GM11168 (cell line): ENCODE measurements around the gene CNN2.

ENCODE experiments used
- in situ Hi-C: fragments of 300-500 bp; cut with MboI; formaldehyde crosslinking; loops from one replicate; pipeline ENCODE4 v1.12.0; 2022; ENCODE audit warnings: low sequenced_read_pairs; ENCODE audit not compliant: unreplicated experiment

The CNN2 gene

DNA sequence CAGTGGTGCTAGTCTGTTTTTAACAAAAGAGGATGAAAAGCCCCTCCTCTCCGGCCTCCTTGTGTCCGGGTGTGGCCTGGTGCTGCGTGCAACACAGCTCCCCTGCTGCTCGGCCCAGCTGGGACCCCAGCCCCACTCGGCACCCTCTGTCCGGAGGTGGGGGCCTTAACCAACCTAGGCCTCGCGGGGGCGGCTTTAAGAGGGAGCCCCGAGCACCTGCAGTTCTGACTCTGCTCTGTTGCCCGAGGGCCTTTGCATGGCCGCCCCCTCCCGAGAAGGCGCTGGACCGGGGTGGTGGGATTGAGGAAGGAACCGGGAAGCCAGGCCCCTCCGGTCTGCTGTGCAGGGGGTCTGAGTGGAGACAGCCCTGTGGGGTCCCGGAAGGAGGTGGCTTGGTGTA, 31.9 kb upstream of the CNN2 start:
- in situ Hi-C loops, result no loop called here

DNA sequence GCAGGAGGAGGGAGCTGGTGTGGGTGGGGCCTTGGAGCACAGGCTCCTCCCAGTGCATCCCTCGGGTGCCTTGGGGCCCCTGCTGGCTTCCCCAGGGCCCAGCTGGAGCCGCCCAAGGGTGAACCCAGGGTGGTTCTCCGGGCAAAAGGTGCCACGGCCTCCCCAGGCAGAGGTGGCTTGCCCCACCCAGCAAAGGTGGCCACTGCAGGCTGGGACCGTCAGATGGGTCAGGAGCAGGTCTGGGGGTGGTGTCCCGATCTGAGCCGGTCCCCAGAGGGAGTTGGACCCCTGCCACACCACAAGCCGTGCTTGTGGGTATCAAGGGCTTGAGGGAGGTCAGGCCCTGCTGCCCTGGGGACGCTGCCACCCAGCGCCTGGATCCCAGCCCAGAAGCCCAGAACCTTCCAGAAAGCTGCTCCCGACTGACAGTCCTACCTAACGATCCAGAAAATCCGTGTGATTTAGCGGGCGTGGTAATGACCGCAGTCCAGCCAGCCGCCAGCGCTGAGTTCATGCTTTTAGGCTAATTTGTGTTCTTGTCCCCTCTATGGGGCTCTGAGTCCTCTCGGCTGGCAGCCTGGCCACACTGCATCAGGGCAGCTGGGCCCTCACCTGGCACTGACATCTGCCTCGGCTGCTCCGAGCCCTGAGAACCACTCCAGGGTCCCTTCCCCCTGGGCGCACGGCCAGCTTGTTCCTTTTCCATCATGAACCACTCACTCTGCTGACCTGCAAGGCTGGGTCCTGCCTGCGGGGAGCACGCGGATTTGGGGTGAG, 31.2 kb upstream of the CNN2 start:
- in situ Hi-C loops, result no loop called here

DNA sequence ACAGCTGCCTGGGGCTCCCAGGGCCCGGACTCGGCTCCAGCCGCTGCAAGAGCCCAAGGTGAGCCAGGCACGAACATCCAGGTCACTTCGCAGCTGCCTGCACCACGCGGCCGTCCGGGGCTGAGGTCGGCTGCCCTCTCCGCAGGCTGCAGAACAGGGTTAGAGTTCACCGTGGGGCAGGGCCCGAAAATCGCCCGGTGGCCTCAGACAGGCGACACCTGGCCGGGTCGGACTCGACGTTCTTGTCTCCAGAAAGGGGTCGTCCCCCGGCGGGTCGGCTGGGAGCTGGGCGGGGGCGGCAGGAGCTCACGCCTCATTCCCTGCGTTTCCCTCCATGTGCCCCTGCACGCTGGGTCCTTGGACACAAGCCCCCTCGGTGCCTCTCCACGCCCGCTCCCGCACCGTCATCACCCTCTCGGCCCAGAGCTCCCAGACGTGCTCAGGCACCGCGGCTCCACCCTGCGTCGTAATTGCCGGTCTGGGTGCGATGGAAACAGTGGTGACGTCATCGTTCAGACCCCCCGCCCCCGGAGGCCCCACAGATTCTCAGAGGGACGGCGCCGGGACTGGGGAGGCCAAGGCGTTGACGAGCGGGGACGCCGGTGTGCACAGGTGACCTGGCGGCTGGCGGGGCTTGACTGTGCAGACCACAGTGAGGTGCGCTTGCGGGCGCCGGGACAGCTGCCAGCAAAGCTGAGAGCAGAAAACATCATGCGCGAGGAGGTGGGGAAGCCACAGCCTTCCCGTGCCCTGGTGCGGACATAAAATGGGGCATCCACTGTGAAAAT, 30.2 kb upstream of the CNN2 start:
- in situ Hi-C loops, result no loop called here

DNA sequence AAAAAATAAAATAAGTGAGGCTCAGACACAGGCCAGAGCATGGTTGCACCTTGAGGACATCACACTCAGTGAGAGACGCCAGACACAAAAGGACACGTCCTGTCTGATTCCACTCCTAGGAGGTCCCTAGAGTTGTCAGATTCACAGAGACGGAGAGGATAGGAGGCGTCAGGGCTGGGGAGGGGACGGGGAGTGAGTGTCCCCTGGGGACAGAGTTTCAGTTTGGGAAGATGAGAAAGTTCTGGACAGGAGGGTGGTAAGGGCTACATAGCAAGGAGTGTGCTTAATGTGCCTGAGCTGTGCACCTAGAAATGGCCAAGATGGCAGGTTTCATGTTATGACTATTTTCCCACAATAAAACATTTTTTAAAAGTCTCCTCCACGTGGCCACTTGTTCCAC, 28.3 kb upstream of the CNN2 start:
- in situ Hi-C loops, result no loop called here

DNA sequence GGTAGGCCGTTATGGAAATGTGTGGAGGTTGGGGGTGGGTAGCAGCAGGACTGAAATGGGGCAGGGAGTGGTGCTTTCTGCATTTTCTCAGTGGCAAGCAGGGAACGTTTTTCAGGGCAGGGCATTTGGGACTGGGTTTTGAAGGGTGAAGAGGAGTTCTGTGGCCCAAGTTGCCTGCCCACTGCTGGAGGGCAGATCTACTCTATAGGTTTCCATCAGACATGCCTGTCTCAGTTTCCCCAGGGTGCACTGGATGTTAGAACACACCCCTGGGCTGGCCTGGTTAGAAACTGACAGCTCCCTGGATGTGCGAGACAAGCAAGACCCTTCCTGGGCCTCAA, 27.1 kb upstream of the CNN2 start:
- in situ Hi-C loops, result no loop called here

DNA sequence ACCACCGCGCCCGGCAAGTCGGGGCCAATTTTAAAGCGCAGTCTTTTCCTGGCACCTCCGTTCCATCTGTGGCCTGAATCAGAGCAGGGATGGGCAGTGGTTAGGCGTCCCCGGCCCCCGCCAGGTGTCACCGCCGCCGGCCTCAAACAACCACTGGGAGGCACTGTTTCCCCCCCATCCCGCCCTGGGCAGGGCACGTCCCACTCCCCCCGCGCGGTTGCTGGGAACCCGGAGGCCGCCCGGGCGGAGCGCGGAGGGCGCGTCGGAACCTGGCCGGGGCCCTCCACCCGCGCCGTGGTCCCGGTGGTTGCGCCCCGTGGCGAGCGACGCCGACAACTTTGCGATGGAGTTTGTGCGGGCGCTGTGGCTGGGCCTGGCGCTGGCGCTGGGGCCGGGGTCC, 26.3 kb upstream of the CNN2 start, which contains the start of gene GRIN3B:
TSS of gene GRIN3B (plus strand) at position 325 of the 400 bp plus-strand sequence. CDS start at position 344, 19 bp downstream.
- in situ Hi-C loops, result no loop called here

DNA sequence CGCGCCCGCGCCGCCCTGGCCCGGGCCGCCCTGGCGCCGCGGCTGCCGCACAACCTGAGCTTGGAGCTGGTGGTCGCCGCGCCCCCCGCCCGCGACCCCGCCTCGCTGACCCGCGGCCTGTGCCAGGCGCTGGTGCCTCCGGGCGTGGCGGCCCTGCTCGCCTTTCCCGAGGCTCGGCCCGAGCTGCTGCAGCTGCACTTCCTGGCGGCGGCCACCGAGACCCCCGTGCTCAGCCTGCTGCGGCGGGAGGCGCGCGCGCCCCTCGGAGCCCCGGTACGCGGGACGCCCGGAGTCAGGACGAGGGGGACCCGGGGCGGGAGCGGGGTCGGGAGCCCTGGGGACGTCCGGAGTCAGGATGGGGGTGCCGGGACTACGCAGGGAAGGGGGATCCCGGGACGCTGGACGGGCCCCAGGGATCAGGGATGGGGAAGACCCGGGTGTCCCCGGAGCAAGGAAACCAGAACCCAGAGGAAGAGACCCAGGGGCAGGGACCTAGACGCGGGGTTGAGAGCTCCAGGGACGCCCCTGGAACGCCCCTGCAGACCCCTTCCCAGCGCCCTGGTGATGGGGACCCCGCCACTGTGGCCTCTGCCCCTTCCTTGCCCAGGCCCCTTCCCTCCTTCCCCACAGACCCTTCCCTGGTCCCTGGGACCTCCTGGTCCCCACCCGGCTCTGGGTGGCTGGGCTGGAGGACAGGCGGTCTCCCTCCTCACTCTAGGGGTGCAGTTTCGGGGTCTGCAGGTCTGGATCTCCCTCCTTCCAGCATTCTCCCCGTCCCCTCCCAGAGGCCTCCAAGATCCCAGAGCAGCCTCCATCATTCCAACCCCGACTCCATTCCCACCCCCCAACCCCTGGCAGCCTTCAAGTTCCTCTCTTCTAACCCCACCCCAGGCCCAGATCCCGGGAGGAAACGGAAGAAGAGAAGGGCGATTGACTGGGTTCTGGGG, 25.5 kb upstream of the CNN2 start:
- in situ Hi-C loops, result no loop called here

DNA sequence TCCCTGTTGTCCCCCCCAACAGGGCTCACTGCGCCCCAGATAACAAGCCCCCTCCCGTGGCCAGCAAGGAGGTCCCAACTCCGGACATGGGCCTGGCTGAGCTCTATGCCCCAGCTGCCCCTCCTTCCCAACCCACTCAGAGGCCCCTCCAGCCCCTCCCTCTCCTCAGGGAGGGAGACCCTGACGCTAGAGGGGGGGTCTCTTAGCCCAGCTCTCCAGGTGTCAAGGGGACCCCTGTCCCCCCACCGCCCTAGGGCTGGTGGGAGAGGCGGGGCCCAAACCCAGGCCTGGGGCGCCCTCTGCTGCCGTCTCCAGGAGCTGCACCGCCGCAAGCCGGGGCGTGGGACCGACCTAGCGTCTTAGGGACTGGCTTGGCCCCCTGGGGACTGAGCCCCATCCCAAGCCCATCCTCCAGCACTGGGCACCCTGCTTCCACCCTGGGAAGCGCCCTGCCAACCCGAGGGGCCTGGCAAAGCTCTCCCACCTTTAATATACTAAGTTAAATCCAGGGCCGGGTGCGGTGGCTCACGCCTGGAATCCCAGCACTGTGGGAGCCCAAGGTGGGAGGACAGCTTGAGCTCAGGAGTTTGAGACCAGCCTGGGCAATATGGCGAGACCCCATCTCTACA, 24.8 kb upstream of the CNN2 start:
- in situ Hi-C loops, result no loop called here

DNA sequence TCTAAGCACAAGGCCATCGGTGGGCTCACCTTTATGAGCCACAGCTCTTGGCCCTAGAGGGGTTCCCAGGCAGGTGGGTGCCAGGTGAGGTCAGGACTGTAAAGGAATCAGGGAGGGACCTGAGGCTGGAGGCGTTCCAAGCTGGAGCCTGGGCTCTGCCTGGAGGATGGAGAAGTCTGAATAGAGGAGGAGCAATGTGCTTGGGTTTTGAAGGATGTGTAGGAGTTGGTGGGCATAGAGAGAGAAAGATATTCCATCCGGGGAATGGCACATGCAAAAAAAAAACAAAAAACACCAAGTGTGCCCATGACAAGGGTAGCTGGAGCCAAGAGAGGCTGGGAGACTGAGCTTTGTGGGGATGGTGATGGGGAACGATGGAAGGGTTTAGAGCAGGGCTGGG, 23.8 kb upstream of the CNN2 start:
- in situ Hi-C loops, result no loop called here

DNA sequence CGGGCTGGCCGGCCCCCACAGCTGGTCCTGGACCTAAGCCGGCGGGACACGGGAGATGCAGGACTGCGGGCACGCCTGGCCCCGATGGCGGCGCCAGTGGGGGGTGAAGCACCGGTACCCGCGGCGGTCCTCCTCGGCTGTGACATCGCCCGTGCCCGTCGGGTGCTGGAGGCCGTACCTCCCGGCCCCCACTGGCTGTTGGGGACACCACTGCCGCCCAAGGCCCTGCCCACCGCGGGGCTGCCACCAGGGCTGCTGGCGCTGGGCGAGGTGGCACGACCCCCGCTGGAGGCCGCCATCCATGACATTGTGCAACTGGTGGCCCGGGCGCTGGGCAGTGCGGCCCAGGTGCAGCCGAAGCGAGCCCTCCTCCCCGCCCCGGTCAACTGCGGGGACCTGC, 23.1 kb upstream of the CNN2 start:
- in situ Hi-C loops, result no loop called here

DNA sequence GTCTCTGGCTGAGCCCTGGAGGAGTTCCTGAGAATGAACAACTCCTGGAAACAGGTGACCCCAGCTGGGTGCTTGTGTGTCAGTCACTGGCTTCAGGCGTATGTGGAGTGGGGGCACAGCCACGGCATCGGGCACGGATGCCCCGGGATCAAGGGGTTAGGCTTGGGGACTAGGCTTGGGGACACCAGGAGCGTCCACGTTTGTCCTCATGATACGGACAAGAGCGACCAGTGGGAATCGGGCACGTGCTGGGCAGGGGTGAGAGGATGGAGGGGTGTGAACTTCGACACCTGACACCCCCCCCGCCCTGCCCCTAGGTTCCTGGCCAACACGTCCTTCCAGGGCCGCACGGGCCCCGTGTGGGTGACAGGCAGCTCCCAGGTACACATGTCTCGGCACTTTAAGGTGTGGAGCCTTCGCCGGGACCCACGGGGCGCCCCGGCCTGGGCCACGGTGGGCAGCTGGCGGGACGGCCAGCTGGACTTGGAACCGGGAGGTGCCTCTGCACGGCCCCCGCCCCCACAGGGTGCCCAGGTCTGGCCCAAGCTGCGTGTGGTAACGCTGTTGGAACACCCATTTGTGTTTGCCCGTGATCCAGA, 22.1 kb upstream of the CNN2 start:
- in situ Hi-C loops, result no loop called here

DNA sequence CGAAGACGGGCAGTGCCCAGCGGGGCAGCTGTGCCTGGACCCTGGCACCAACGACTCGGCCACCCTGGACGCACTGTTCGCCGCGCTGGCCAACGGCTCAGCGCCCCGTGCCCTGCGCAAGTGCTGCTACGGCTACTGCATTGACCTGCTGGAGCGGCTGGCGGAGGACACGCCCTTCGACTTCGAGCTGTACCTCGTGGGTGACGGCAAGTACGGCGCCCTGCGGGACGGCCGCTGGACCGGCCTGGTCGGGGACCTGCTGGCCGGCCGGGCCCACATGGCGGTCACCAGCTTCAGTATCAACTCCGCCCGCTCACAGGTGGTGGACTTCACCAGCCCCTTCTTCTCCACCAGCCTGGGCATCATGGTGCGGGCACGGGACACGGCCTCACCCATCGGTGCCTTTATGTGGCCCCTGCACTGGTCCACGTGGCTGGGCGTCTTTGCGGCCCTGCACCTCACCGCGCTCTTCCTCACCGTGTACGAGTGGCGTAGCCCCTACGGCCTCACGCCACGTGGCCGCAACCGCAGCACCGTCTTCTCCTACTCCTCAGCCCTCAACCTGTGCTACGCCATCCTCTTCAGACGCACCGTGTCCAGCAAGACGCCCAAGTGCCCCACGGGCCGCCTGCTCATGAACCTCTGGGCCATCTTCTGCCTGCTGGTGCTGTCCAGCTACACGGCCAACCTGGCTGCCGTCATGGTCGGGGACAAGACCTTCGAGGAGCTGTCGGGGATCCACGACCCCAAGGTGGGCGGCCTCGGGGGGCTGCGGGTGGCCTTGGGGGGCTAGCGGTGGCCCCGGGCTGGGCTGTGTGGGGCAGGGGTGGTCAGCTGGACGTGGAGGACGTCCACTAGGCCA, 21.4 kb upstream of the CNN2 start:
- in situ Hi-C loops, result no loop called here

DNA sequence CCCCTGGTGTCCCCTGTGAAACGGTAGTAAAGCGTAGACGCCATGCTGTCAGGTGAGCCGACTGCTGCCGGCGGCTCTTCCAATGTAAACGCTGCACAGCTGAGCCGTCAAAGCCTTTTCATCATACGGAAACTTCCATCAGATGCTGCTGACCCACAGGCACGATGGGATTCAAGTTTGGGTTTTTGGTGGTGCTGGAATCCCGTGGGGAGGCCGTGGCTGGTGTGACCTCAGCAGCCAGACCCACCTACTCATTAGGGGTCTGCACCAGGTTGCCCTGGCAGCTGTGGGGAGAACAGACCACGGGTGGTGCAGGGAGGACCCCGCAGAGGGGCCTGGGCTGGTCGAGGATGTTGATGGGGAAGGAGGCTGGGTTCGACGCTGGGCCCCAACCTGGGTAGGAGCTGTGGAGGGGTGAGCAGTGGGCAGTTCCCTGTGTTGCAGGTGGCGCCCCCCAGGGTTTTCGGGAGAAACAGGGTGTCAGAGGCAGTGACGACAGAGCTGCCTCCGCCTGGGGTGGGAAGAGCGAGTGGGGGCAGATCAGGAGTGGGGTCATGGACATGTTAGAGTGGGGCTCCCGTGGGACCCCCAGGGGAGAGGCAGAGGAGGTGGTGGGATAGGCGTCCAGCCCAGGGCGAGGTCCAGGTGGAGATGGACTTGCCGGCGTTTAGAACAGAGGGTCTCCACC, 19.6 kb upstream of the CNN2 start:
- in situ Hi-C loops, result no loop called here

DNA sequence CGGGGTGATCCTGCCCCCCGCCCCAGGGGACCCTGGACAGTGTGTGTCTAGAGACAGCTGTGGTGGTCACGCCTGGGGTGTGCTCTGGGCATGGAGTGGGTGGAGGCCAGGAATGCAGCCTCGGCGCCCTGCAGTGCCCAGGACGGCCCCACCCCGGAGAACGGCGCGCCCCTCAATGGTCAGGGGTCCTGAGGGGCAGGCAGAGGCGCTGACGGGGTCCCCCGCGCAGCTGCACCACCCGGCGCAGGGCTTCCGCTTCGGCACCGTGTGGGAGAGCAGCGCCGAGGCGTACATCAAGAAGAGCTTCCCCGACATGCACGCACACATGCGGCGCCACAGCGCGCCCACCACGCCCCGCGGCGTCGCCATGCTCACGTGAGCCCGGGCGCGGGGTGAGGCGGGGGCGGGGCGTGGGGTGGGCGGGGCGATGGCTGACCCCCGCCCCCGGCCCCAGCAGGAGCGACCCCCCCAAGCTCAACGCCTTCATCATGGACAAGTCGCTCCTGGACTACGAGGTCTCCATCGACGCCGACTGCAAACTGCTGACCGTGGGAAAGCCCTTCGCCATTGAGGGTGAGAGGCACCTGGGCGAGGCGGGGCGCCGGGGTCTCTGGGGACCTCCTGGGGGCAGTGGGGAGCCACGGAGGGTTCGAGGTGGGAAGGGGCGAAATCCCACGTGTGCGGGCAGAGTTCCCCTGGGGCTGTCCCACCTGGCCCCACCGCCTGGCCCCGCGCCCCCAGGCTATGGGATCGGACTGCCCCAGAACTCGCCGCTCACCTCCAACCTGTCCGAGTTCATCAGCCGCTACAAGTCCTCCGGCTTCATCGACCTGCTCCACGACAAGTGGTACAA, 18.8 kb upstream of the CNN2 start:
- in situ Hi-C loops, result no loop called here

DNA sequence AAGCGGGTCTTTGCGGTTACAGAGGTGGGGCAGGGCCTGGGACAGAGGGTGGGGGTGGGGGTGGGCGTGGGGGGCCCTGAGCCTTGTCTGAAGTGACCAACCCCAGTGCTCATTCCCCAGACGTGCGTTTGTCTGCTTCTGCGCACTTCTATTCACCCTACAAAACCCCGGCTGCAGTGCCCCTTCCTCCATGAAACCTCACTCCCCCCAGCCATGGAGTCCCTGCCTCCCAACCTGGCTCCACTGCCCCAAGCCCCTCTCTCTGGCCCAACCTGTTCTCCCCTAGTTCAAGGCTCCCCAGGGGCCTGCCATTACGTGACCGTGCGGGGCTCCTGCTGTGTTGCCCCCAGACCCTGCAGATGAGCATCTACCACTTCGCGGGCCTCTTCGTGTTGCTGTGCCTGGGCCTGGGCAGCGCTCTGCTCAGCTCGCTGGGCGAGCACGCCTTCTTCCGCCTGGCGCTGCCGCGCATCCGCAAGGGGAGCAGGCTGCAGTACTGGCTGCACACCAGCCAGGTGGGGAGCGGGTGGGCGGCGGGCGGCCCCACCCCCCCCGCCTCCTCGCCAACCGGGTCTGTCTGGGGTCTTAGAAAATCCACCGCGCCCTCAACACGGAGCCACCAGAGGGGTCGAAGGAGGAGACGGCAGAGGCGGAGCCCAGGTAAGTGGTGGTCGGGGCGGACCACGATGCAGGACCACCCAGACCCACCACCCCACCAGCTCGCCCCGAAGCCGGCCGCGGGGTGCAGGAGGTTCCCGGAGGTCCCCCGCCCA, 18.0 kb upstream of the CNN2 start:
- in situ Hi-C loops, result no loop called here

DNA sequence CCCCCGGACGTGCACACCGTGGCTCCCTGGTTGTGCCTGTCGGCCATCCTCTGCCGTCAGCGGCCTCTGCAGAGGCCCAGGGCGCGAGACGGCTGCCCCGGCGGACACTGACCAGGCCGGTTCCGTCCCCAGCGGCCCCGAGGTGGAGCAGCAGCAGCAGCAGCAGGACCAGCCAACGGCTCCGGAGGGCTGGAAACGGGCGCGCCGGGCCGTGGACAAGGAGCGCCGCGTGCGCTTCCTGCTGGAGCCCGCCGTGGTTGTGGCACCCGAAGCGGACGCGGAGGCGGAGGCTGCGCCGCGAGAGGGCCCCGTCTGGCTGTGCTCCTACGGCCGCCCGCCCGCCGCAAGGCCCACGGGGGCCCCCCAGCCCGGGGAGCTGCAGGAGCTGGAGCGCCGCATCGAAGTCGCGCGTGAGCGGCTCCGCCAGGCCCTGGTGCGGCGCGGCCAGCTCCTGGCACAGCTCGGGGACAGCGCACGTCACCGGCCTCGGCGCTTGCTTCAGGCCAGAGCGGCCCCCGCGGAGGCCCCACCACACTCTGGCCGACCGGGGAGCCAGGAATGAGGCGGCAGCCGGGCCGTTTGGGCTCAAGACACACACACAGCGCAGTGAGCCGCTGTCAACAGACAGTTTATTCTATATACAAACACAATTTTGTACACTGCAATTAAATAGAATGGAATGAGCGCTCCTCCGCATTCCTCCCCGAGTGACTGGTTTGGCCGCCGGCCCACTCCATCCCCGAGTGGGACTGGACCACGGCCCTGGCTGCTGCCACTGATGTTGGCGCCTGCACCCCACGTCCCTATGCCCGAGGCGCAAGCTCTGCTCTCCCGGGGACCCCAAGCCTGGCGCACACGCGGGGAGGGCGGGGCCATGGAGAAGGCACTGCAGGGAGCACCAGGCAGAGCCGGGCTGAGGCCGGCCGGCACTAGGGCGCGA, 17.1 kb upstream of the CNN2 start:
- in situ Hi-C loops, result no loop called here
